ENCODE data around the gene RHBDD1.

The RHBDD1 gene

DNA sequence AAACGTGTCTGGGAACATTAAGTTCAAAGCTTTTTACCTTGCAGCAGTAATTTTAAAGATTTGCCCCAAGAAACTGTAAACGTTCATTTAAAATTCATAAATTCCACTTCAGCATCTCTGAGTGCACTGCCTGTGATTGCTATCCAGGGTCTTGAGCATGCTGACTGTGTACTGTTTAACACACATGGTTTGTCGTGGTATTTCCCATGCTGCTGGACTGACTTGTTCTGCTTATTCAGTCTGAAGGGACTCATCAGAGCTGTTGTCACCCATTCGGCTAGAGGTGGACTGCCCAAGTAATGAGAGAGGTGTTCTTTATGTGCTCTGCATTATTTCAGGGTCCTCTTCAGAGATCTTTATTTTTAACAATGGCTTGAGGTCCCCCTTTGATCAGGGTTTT lies 53.1 kb downstream of the RHBDD1 start:
- DNase-seq: no peak

GRCh38 chr2:226890286-226890685 lies 54.4 kb downstream of the RHBDD1 start:
- no peak for DNase-seq

DNA sequence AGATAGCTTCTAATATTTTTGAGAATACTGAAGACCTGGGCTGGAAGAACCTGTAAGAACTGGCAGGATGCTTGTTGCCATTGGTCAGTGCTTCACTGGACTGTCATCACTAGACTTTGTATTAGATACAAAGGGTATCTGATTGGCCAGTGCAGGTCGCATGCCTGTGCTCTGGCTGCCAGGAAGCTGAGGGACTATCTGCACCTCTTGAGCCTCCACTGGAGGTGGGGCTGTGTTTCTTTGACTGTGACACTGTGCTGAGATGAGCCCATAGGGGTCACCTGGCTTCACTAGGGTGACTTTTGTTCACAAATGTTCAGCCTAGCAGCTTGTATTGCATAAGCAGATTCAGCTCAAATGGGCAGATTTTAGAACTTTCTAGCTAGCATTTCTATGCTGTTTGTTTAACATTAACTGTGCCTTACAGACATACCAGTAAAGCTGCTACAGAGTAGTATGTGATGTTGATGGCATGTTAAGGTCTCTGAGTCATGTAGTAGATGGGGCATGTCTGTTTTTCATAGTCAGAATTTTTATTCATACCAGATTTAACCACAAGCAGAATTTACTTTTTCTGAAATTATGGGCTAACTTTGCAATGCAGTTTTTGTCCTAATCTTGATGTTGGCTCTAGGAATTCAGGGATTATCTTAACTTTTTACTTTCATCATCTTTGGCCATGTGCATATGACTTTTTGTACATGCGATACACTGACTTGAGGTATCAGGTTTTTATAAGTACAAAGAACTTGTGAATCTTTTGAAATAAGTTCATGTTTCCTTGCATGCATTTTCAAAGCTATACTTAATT lies 56.1 kb downstream of the RHBDD1 start:
- no peak for DNase-seq

DNA sequence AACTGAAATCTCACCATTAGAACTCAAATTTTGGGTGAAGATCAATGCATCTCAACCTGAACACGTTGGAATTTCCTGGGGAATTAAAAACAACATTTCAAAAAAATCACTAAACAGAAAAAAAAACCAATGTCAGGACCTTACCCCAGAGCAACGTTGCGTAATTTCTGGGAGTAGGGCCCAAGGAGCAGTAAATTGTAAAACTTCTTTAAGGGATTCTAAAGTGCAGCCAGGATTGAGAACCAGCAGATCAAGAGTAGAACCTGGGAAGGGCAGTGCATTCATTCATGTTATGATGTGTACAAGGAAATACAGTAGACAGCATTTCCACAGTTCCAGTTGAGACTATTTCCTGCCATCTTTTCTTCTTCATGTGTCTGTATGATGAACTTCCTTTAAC lies 56.9 kb downstream of the RHBDD1 start:
- DNase-seq: no peak

- DNase-seq: no peak
These were observed 57.4 kb downstream of the RHBDD1 start for GRCh38 chr2:226893216-226893615.

GRCh38 chr2:226894752-226895151 lies 58.9 kb downstream of the RHBDD1 start:
- no peak for DNase-seq

DNA sequence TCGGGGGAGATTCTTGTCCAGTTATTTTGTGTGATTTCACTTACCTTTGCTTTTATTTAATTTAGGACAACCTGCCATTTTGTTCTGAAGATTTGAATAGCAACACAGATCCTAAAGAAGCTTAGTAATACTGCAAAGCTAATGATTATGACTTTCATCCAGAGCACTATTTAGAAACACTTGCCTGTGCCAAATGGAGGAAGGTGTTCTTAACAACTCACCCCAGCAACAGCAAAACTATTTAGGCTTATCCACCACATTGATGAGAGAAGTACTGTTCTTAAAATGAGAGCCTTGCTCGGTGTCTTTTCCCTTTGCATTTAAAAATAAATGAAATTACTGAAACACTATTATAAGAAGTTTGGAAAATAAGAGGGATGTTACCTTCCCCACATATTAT lies 59.7 kb downstream of the RHBDD1 start:
- DNase-seq: no peak

DNA sequence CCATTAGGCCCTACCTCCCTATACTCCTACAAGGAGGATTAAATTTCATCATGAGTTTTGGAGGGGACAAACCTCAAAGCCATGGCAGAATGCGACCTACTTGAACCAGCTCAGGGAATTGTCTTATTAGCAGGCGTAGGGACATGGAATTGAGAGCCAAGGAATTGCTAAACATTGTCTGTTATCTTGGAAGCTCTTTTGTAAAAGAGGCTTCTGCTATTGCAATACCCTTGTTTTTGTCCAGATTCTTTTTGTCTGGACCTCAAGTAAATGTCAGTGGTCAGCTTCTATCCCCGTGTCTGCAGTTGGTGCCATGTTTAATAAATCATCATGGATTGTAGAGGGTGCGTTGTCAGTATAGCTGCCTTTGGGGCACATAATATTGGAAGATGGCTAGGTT lies 62.3 kb downstream of the RHBDD1 start:
- DNase-seq: no peak

DNA sequence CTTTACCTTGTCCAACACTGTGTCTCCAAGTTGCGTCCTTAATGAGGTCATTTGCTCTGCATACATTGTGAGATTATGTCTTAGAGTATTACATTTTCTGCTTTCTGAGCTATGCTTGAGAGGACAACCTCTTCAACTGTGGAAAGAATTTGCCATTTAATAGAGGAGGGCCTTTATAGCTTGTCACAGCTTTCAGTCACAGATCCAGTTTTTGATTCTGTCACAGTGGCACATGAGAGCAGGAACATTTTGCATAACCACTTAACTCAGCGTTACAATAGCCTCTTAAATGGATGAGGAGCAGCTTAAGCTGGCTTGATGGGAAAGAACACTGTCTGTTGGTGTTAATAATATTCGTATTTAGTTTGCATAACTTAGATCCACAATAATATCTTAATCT lies 63.0 kb downstream of the RHBDD1 start:
- no peak for DNase-seq

- DNase-seq: no peak
These were observed 66.5 kb downstream of the RHBDD1 start for GRCh38 chr2:226902041-226902966.

DNA sequence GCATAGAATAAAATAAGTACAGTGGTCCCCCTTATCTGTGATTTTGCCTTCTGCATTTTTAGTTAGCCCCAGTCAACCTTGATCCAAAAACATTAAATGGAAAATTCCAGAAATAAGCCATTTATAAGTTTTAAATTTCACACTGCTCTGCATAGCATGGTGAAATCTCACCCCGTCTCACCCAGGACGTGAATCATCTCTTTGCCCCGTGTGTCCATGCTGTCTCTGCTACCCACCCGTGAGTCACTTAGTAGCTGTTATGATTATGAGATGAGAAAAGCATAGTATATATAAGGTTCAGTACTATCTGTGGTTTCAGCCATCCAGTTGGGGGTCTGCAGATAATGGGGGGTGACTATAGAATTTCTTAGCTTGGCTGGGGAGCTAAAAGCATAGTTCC lies 67.3 kb downstream of the RHBDD1 start:
- DNase-seq: no peak

DNA sequence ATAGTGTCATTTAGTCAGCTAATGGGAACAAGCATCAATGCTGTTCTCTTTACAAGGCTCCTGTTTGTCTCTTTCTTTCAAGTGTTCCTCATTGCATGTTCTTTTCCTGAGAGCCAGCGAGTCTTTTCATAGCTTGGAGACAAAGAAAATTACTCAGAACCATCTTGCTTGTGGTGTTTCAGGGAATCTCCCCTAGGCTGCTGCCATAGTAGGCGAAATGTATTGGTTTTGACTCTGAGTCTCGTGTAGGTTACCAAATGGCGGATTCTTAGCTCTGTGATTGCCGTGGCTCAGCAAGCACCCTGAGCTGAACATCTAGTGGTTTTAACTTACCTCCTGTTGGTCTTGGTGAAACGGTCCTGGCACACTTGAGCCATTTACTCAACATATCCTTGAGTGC lies 68.7 kb downstream of the RHBDD1 start:
- no peak for DNase-seq

DNA sequence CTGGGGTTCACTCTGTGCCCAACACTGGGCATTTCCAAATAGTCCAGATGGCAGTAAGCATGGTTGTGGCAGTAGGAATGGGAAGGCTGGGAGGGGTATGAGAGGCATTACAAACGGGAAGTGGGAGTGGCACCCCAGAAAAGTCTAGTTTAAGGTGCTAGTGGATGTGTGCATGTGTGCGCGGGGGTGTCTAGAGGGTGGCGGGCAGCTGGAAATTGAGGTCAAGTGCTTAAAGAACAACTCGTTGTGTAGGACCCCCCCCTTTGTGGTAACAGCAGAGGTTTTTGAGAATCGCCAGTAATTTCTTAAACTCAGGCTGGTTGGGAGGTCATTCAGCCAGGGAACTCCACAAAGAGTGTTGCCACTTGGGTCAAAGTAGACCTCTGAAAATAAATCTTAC lies 69.9 kb downstream of the RHBDD1 start:
- no peak for DNase-seq

DNA sequence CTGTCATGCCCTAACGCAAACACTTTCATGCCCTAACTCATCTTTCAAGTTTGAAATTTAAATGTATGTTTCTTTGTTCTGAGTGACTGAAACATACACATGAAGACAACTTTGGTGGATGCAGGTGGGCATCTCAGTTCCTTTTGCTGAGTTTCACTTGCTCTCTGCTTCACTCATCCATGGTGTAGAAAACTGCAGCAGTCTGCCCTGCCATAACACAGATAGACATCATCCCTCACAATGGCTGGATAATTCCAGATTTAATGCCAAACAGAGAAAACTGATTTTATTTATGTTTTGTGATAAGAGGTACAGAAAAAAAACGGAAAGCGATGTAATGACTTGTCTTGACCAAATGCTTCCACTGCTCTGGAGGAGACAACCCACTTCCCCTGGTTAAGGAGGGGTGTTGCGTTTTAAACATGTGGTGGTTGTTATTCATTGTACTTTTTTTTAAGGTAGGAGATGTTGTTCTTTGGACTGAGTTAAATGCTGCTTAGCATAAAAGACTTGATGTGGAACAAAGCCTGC lies 70.4 kb downstream of the RHBDD1 start:
- no peak for DNase-seq

DNA sequence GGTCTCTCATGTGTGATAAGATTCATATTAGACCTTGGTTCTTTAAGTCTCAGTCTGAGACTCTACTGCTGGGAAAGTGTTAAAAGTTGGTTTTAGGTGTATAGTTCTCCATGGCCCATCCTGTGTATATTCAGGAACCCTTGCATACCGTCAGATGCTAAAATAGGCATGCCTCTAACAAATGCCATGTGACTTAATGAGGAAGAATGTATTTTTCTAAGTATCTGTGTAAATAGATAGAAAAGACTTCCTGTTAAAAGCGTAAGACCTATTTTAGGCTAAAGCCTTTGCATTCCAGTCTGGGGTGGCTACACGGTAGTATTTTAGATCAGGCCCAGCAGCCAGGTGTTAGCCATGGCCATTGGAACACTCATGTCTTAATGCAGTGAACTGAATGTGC lies 73.3 kb downstream of the RHBDD1 start:
- DNase-seq: no peak

GRCh38 chr2:226909836-226910235 lies 74.0 kb downstream of the RHBDD1 start:
- no peak for DNase-seq

DNA sequence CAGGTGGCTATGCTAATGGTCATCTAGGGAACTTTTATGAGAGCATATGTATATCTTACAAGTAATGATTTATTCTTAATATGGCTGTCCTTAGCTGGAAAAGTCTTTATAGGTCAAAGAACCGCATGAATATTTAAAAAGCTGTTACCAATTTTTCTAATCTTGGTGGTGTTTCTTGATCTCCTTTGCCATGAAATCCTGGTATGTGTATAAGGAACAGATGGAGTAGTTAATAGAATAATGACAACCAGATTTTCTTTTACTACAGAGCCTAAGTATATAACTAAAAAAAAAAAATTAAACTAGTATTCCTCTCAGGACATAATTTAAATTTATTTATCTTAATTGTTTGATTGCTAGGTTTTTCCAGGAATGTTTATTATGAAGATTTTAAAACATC lies 74.5 kb downstream of the RHBDD1 start:
- DNase-seq: no peak

- DNase-seq: no peak
These were observed 76.1 kb downstream of the RHBDD1 start for GRCh38 chr2:226911932-226912331.

DNA sequence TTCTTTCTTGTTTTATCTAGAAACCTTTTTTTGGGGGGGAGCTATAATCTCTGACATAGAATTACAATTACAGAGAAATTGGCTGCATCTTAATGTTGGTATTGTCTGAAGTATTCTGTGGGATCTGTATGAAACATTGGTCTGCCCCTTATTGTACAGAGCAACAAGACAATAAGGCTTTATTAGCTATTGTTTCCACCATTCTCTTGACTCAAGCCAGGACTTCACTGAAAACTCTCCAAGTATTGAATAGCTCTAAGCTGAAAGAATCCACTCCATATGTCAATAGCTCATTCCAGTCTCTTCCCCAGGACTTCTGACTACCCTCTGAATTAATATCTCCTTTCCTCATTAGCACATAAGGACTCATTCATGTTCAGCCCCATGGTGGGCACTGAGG lies 77.8 kb downstream of the RHBDD1 start:
- no peak for DNase-seq

DNA sequence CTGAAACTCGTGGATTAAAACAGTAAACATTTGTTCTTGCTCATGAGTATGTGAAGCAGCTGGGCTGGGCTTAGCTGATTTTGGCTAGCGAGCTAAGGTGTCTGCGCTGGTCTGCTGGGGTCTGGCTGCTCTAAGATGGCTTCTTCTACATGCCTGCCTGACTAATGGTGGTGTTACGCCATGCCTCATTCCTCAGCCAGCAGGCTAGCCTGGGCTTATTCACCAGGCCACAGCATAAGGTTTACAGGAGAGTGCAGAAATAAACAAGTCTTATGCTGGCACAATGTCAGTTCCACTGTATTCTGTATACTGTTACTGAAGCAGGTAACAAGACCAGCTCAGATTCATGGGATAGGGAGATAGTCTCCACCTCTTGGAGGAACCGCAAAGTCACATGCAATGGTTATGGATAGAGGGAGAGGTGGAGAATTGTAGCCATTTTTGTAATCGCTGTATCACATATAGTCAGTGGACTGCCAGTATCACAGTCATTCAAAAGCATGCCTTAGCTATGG lies 80.0 kb downstream of the RHBDD1 start:
- DNase-seq: no peak

DNA sequence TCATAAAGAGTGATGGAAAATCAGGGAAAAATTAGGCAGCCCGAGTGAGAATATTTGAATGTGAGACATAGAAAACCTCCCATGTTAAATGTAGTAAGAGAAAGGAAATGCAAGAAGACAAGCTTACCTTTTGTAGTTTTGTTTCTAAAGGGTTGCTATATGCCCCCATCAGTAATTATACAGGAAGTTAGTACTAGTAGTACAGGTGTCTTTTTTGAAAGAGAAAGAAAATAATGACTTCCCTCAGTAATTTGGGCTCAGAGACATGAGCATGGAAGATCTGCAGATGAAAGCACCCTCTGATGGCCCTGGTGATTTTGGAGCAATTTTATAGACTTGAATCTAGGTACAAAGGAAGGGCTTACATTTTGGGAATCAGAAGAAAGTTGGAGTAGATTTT lies 80.8 kb downstream of the RHBDD1 start:
- DNase-seq: no peak

GRCh38 chr2:226932443-226932842 lies 96.6 kb downstream of the RHBDD1 start:
- DNase-seq: no peak

- no peak for DNase-seq
These were observed 98.8 kb downstream of the RHBDD1 start for GRCh38 chr2:226934546-226935201.

All from Kasumi-1 (cell line).